Choroid plexus epithelial cell (primary cell): ENCODE results near the gene ADCY7.

Experiments used
- DNase-seq: peaks from one replicate; pipeline ENCODE4 v3.0.0-alpha.2; 2010; ENCODE audit warnings: low read depth
- H3K4me3 ChIP-seq: 2 replicates; pipeline ENCODE4 v1.5.1; 2011; ENCODE audit warnings: low read depth, mild to moderate bottlenecking, control low read depth, low read length, moderate library complexity
- CTCF ChIP-seq: conservative IDR thresholded peaks from 2 replicates; pipeline ENCODE4 v1.5.1; 2011; ENCODE audit warnings: low read depth, mild to moderate bottlenecking, control low read depth, inconsistent platforms, low read length, moderate library complexity

Gene ADCY7

GRCh38 chr16:50322333-50322732 is 56.0 kb downstream of the ADCY7 start:
- no peak overlapping the region for H3K4me3 ChIP-seq
- no peak for DNase-seq
- no peak for TF ChIP-seq CTCF

GRCh38 chr16:50323335-50324011 is 57.1 kb downstream of the ADCY7 start:
- no peak overlapping the region for H3K4me3 ChIP-seq
- DNase-seq = peak; percentile 73

GRCh38 chr16:50324345-50324744 is 58.0 kb downstream of the ADCY7 start:
- no peak overlapping the region for H3K4me3 ChIP-seq
- no peak for DNase-seq
- TF ChIP-seq CTCF = no peak

More at GRCh38 chr16:50323335-50324011, 57.1 kb downstream of the ADCY7 start:
- peak; percentile 48 for TF ChIP-seq CTCF

- DNase-seq = no peak
- no peak overlapping the region for H3K4me3 ChIP-seq
- TF ChIP-seq CTCF = no peak
These were observed 59.9 kb downstream of the ADCY7 start for GRCh38 chr16:50326264-50326663.

GRCh38 chr16:50326835-50327465 is 60.6 kb downstream of the ADCY7 start:
- peak; percentile 65 for DNase-seq
- H3K4me3 ChIP-seq = no peak overlapping the region
- peak; percentile 81 for TF ChIP-seq CTCF

GRCh38 chr16:50329446-50330189 is 63.3 kb downstream of the ADCY7 start:
- H3K4me3 ChIP-seq = no peak overlapping the region
- DNase-seq = no peak
- no peak for TF ChIP-seq CTCF
